ENCODE measurements around the gene MAD2L1BP.

The MAD2L1BP gene

DNA sequence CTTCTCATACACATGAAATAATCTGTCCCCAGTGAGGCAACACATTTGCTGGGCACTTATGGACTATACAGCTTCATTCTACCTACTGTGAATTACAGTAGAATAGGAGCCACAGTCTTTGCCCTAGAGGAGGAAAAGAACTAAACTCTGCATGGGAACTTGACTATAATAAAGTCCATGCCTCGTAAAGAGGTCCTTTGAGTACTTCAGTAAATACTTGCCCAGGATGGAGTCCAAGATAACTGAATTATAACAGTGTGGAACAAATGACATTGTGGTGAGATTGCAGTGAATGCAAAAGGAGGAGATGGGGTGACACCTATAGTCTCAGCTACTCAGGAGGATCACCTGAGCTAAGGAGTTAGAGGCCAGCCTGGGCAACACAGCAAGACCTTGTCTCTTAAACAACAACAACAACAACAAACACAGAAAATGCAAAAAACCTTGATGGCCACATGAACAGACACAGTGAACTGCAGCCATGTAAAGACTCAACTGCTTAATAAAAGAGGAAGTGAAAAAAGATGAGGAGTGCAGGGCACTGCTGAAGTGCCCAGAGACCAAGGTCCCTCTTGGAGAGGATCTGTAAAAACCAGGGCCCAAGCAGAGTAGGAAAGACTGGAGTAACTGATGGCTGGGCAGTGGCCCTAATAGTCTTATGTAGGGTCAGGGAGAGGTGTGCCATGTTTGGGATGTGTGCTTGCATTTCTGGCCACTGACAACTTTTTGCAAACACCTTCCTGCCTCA is 48.2 kb downstream of the MAD2L1BP start:
- DNase-seq, result no peak

DNA sequence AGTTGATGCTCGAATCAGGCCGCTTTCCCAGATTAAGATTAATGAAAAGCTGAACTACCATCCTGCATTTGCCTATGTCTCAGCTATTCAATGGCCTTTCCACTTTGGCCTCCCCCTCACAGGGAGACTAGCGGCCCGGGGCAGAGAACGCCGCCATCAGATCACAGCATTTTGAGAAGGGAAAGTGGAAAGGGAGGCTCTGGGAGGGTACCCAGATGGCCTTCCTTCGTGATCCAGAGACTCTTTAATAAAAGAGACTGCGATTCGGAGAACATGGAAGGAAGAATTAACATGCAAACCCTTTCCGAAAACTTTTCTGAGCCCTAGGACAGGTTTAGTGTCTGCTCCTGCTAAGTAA is 51.4 kb downstream of the MAD2L1BP start:
- DNase-seq, result no peak

DNA sequence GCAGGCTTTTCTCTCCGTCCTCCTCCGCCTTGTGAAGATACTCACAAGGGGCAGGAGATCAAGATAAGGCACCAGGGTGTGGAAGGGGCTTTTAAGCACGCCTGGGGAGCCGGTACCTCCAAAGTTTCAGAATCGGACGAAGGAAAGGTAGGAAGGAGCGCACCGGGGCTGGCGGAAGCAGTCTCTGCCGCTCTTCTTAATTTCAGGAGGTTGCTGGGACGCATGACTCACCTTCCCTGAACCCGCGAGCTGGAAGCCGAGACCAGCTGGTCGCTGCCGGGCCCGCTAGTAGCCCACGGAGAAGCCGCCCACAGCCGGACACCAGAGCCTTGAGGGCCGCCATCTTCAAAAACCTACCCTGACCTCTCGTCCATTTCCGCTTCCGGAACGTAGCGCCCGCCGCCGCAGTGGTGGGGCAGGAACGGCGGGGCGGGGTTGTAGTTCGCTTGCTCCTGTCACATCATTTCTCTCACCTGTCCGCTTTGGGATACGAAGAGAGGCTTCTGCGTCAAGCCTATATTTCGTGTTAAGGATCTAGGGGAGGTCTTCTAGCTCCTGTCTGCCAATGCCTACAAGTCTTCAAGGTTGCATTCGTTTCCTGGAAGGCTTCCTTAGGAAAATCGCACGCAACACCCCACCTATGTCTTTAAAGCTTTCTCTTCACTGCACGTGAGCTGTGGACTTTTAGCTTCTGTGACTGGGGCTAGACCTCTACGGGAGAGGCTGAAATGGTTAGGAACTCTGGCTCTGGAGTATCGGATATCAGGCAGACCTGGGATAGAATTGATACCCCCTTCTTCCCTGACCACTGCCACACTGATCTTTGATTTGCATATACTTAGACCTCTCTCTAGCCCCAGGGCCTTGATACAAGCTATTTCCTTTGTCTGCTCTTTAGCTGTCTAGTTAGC is 52.1 kb downstream of the MAD2L1BP start, which contains the start of gene MRPS18A:
Gene MRPS18A (minus strand): TSS at position 355 of the 911 bp plus-strand sequence. CDS start 12 bp downstream, at position 343.
- peak; percentile 50 for DNase-seq

DNA sequence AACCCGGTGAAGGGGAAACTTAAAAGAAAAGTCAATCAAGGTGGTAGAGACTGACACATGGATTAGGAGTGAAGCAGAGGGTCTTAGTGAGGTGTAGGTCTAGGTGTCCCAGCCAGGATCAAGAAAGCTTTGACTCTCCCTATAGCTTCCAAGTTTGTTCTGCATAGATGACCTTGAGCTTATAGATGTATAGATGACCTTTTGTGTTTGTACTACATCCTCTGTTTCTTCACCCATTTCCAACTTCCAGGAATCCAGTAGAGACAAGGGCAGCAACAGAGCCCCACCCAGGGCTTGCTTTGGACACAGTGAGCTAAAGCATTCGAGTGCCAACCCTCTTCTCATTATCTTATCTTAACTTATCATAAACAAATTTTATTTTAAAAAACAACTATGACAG is 53.8 kb downstream of the MAD2L1BP start:
- DNase-seq, result no peak

Data from DMS153 (cell line).